A204.1 (cell line): Measurements from ENCODE around the gene RAD51.

Source experiments
- FAIRE-seq: peaks from 2 replicates; lab custom pipeline; 2012; peaks lifted over from hg19 to GRCh38; lab: Jason Lieb, UNC

The RAD51 gene

DNA sequence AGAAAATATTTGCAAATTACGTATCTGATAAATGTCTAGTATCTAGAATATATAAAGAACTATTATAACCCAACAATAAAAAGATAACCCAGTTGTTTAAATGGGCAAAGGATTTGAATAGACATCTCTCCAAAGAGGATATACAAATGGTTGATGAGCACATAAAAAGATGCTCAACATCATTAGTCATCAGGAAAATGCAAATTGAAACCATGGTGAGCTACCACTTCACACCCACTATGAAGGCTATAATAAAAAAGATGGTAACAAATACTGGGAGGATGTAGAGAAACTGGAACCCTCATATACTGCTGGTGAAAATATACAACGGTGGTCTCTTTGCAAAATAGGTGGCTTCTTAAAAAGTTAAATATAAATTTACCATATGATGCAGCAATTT lies 28.0 kb downstream of the RAD51 start:
- no peak for FAIRE-seq

DNA sequence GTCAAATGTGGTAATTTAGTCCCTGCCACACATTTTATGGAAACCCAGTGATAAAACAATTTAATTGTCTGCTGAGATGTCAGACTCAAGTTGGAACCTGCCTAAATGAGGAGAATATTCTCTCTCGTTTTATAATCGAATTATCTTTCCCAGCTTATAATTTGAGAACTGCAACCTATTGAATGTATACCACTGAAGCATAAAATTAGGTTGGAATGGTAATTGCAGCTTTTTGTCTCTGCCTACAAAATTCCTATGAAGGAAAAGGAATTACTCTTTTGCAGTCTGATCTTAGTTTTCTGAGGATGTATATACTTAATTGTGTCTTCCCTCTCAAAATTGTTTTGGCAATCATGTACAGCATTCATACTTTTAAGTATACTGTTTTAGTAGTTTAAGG lies 28.9 kb downstream of the RAD51 start:
- FAIRE-seq: no peak

DNA sequence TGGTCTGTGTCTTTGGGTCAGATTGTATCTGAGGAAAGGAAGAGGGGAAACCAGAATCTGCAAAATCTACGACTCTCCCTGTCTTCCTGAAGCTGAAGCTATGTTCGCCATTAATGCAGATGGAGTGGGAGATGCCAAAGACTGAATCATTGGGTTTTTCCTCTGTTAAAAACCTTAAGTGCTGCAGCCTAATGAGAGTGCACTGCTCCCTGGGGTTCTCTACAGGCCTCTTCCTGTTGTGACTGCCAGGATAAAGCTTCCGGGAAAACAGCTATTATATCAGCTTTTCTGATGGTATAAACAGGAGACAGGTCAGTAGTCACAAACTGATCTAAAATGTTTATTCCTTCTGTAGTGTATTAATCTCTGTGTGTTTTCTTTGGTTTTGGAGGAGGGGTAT lies 36.1 kb downstream of the RAD51 start:
- FAIRE-seq: no peak

DNA sequence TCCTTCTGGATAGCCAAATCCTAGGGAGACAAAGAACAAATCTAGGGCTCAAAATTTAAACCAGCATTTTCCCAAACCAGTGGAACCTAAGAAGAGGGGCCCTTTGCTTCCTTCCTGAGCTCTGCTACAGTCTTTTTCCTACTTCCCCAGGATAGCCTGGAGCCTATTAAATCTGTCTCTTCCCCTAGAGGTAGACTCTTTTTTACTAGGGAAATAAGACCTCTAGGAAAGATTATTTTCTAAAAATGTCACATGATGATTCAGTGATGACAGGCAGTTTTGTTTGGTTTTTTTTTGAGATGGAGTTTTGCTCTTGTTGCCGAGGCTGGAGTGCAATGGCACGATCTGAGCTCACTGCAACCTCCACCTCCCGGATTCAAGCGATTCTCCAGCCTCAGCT lies 41.6 kb downstream of the RAD51 start:
- no peak for FAIRE-seq

DNA sequence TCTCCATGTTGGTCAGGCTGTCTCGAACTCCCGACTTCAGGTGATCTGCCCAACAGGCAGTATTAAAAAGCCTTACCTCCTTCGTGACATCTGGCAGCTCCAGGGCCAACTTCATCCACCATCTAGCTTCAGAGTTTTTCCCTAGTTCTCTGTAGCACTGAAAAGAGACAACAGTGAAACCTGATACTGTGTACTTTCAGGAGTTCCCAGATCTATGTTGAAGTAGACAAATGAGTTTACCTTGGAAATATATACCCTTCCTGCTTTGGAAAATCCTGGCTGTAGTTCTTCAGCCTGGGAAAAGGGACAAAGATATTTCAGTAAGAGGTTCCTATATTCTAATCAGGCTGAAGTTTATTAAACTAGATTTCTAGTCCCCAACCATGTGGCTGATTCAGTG lies 42.1 kb downstream of the RAD51 start:
- FAIRE-seq: no peak

DNA sequence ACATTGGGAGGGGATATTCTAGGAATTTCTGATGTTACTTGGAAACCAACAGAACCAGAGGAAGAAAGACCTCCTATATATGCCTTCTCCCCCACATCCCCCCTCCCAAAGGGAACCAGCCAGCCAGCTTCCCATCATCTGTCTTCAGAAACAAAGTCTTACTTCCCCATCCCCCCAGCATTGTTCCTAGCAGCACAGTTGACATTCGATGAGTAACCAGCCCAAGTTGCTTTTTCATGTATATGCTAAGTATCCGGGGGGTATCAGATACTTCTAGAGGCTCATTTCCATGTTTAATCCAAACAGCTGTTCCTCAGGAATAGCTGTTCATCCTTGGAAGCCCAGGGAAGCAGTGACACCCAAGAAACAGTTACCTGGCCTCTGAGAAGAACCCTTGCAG lies 44.1 kb downstream of the RAD51 start:
- FAIRE-seq: no peak

DNA sequence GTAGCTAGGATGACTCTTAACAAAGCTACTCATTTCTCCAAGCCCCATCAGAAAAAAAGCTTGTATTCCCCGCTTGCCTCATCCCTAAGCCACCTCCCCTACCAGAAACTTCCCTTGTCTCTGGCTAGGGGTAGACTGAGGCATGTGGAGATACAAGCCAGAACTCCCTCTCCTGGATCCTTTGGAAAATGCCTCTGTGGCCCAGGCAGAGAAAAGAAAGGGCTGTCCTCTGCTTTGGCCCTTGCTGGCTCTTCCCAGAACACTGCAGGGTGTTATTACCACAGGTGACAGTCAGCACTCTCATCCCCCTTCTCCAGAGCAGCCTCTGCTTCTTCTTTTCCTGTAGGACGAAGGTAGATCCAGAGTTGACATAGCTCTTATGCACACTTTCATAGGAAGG lies 44.9 kb downstream of the RAD51 start:
- no peak for FAIRE-seq

DNA sequence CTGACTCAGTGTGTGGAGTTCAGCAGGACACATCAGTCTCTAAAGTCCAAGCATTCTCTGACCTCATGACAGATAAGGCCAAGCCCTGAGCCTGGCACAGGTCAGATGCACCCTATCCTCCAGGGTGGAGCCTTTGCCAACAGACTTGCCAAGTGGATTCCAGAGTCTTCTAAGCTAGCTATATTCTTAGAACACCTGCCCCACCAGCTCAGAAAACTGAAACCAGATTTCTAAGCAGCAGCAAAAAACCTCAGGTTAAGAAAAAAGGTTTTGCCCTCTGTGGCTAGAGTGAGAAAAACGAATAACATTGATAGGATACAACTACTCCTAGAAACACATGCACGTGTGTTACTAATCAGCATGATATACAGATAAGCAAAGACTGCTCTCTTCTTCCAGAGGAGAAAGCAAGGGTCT lies 48.5 kb downstream of the RAD51 start:
- FAIRE-seq: no peak

DNA sequence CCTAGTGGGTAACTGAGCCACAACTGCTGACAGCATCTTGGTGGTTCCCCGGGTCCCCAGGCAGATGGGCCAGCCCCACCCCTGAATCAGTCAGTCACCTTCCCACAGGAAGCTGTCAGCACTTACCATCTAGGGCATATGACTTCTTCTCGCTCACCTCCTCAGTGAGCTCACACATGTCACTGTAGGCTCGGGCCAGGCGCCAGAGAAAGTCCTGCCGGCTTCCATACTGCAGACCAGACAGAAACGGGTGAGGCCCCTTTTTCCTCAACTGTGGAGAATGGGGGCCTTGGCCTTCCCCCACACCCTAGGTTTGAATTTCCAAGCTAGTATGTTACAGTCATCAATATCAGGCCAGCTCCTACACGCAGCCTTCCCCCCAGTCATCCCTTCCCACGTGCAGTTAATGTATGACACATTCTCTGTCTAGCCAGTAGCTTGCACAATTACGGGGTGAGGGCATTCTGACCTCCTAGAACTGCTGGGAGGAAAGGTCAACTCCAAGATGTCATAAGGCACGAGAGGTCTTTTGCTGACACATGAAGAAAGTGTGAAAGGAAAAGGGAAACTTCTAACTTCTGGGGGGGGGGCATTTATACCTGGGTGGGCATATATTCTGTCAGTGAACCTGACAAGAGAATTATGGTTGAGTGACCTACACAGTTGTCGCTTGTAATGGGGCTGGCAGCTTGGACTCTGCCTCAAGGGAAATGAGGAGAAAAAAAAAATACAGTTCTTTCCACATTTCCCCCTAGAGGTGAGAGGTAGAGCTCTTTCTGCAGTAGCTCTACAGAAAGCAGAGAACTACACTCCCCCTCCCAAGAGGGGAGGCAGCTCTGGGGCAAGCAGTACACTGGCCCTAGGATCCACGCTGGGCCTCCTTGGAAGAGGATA lies 49.2 kb downstream of the RAD51 start:
- FAIRE-seq: no peak

DNA sequence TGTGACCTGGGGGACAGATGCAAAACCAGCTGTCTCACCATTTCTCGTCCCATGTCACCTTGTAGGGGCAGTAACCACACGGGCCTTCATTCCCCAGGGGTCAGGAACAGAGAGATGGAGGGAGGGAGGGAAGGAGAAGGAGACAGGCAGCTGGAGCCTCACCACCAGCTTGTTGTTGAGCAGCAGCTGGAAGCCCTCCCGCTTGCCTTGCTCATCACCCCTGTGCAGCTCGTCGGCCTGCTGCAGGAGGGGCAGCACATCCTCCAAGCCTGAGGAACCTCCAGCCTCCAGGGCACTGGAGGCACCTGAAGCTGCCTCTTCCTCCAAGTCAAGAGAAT lies 49.8 kb downstream of the RAD51 start:
- FAIRE-seq: no peak

DNA sequence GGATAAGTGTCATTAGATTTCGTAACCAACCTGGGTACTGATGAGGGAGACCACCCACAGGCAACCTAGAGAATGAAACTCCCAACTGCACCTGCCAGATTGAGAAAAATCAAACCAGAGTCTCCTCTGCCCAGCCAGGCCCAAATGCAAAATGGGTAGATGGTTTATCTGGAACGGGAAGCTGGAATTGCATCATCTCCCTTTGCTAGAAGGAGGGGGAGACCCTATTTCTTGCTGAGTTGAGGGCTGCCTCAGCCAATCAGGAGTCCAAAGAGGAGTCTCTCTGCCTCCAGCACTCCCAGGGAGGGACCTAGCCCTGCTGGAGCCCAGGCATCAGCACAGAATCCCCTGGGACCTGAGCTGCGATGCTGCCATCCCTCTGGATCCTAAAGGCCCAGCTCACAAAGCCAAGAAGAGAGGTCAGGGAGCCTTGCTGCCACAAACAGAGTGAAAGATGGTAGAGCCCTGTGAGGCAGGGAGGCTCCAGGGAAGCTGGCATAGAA lies 52.0 kb downstream of the RAD51 start:
- no peak for FAIRE-seq

DNA sequence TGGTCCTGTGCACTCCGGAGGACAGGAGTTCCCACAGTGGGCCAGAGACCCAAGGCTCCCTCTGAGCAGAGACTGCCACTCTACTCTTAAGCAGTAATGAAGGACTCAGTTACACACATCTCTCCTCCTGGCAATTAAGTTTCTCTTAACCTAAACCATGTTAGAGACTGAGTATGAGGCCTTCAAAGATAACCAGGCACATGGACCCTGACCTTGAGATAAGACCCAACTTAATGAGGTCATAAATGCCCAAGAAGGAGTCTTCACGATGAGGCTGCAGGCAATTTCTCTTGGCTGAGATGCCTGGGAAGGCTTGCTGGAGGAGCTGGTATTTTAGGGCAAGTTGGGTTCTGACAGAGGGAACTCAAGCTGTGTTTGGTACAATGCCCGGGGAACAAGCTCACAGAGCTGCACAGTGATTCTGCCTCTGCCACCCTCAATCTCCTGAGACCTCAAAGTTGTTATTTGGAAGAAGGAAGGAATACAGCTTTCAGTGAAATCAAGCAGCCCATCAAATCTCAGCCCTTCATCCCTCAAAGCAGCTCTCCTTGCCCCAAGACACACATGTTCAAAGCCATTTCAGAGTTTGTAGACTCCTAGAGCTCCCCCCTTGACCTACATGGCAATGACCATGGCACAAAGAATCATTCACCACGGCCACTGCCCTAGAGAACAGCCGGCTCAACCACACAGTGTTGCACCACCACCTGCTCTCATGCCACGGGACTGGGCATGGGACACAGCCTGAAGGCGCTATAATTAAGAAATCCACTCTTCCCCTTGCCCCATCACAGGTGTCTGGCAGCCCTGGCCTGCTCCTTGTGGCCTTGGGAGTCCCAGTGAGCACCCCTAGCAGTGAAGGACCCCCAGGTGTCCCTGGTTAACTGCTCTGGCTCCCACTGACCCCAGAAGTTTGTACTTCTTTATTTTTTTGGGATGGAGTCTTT lies 53.0 kb downstream of the RAD51 start:
- FAIRE-seq: no peak

DNA sequence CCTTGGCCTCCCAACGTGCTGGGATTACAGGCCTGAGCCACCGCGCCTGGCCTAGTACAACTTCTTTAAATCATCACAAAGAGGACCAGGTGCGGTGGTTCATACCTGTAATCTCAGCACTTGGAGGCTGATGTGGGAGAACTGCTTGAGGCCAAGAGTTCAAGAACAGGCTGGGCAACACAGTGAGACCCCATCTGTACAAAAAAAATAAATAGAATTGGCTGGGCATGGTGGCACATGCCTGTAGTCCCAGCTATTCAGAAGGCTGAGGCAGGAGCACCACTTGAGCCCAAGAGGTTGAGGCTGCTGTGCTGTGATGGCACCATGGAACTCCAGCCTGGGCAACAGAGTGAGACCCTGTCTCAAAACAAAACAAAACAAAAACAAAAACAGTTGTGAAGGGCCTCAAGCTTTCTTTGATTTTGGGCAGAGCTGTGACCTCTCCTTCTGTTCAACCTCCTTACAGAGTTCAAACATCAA lies 54.2 kb downstream of the RAD51 start:
- no peak for FAIRE-seq

DNA sequence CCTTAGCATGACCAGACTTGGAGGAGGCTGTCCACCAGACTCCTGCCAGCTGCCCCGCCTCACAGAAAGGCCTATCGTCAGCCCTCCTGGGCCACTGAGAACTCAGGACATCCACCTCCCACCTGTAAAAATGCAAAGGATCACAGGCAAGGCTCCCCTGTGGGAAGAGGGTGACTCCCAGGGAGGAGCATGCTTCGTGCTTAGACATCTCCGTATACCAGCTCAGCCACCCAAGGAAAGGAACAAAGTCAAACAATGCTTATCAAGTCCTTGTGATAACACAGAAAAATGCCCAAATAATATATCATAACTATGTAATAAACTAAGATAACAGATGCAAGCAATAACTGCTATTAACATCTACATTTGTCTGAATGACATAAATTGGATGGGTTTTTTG lies 55.9 kb downstream of the RAD51 start:
- no peak for FAIRE-seq

DNA sequence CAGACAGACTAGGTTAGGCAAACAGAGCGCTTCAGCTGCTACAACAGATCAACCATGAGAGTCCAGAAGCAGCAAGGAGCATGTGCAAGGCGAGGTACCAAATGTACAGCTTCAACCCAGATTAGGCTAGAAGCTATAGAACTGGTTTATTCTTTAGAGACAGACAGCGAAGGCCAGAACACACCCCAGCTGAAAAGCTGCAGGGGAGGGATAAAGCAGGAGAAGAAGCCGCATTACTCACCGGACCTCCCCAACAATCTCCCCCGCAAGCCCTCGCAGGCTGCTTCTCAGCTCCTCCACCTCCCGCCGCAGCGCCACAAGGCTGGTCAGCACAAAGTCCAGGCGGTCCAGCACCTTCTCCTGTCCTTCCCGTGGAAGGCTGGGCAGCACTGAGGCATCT lies 56.8 kb downstream of the RAD51 start:
- FAIRE-seq: no peak

DNA sequence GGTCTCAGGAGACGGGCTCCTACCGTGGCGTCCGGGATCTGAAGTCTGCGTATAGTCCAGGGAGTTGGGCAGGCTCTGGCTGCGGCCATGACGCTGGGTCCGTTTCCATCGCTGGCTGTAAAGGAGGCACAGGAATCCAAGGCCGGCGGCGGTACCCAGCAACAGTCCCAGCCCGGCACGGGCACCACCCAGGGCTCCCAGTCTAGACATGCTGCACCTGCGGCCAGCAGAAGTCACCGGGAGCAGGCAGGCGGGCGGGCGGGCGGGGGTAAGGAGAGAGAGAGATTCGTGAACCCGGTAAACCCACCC lies 59.6 kb downstream of the RAD51 start:
- no peak for FAIRE-seq

DNA sequence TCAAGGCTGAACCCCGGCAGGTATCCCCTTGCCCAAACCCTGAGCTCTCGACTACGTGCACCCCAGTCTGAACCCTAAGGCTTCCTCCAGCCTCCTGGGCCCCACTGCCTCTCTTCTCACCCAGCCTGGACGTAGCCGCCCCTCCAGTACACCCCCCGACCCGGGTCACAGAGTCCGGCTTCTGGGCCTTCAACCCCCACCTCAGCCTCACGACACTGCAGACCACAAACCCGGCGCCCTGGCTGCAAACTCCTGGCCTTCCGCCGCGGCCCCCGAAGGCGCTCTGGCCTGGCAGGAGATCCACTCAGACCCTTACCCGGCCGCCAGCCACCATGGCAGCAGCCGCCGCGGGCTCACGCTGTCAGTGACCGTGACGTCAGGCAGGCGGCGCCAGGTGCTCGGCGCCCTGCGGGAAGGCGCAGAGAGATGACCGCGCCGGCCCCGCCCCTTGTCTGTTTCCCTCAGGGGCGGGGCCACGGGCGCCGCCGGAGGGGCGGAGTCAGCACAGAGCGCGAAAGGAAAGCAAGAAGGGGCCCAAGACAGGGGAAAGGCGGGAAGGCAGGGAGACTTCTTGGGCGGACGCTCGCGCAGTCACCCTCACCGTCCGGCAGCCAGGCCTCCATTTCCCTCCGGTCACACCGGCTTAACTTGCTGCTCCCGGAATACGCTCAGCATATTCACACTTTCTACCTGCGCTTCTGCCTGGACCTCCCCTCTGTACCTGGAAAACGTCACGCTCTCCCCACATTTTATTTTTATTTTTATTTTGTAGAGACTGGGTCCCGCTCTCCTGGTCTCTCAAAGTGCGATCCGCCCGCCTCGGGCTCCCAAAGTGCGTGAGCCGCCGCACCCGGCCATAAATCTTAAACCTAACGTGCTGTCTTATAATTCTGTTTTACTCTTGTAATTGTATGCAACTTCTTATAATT lies 60.2 kb downstream of the RAD51 start, which contains the start of gene RMDN3:
RMDN3 (minus strand) TSS at position 372 of the 929 bp plus-strand sequence. CDS start 471 bp downstream, outside the sequence.
- FAIRE-seq: no peak

DNA sequence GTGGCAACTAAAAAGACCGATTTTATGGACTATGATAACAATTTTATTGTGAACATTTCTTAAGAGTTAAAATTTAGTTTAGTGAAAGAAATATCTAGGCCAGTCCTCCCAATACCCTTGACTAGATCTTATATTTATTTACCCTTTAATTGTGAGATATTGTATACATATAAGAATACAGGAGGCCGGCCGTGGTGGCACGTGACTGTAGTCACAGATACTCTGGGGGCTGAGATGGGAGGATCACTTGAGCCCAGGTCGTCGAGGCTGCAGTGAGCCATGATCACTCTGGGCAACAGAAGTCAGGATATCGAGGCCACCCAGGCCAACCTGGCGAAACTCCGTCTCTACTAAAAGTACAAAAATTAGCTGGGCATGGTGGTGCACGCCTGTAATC lies 60.8 kb downstream of the RAD51 start:
- no peak for FAIRE-seq

DNA sequence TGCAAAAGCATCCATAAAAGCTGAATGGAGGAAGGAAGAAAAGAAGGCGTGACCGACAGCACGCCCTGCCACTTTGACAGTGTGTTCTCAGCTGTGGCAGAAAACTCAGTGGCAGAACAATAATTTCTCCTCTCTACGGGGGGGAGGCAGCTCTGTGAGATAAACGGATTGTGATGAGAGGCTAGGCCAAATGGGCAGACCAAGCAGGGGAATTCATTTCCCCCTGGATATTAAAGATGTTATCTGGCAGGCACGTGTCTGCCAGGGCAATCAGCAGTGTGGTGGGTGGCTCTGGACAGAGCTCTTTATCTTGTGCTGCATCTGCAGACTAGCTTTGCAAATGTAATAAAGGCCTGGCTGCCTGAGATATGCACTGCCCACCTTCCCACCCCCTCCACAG lies 62.0 kb downstream of the RAD51 start:
- no peak for FAIRE-seq

DNA sequence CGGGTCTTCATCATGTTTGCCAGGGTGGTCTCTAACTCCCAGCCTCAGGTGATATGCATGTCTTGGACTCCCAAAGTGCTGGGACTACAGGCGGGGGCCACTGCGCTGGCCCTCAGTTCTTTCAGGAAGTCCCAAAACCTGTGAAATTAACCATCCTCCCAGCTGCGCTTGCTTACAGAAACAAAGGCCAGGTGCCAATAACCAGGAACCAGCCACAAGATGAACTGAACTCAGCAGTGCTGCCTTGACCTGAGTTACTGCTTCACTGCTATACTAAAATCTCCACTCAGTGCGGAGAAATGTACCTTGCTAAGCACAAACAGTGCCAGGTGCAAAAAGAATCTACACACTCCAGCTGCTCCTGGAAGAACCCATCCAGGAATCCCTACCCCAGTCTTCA lies 65.0 kb downstream of the RAD51 start:
- FAIRE-seq: no peak

DNA sequence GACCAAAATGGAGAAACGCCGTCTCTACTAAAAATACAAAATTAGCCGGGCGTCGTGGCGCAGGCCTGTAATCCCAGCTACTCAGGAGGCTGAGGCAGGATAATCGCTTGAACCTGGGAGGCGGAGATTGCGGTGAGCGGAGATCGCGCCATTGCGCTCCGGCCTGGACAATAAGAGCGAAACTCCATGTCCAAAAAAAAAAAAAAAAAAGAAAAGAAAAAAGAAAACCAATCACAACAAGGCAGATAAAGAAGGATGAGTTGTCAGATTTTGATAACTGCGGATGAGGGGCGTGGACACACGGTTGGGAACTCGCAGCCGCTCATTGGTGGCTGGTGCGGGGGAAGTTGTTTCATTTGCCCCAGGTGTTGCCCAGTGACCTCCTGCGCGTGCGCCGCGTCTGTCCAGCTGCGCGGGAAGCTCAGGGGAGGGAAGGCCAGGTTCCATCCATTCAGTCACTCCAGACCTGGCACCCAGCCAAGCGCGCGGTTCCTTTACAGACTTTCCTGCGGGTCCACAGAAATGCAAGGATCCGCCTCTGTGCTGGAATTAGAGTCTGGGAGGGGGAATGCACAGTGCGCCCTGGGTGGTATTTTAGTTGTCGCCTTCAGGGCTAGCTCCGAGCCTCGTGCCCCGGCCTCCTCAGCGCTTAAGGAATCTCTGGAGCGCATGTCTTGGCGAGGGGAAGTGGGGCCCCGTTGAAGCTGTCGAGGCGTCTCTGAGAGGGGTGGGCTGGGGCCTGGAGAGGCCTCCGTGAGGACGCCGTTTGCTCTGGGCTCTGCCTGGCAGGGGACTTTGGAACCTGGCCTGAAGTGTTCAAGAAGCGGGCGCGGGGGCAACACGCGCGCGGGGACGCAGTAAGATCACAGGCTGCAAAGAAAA lies 68.2 kb downstream of the RAD51 start:
- FAIRE-seq: no peak
